K562 (cell line): ENCODE results near the gene TPPP. TPM values are rescaled to one million over a fixed set of nuclear protein-coding genes. Genes with fewer than 3 reads are reported as not detected.
A peak's percentile ranks its signal among the peaks of the same experiment; 100 is the strongest.

Source experiments
- ARID1B ChIP-seq: fragments of 450-650 bp; IDR thresholded peaks from 2 replicates; pipeline ENCODE4 v1.6.1; 2016; ENCODE audit warnings: antibody characterized with exemption, mild to moderate bottlenecking, inconsistent platforms
- ATF4 ChIP-seq: fragments of 450-650 bp; formaldehyde crosslinking; IDR thresholded peaks from 2 replicates; pipeline ENCODE4 v1.4.0; 2022; ENCODE audit warnings: mild to moderate bottlenecking, moderate library complexity
- CCAR2 ChIP-seq: fragments of 200-400 bp; formaldehyde crosslinking; IDR thresholded peaks from 2 replicates; pipeline ENCODE4 v1.6.1; 2017; ENCODE audit warnings: mild to moderate bottlenecking, low read depth, low read length
- COPS2 ChIP-seq: fragments of 450-650 bp; conservative IDR thresholded peaks from 2 replicates; pipeline ENCODE4 v1.6.1; 2016; ENCODE audit warnings: mild to moderate bottlenecking, moderate library complexity
- DMBX1 ChIP-seq: fragments of 250-450 bp; sonication (Bioruptor Pico); IDR thresholded peaks from 2 replicates; pipeline ENCODE4 v1.8.0; 2022; ENCODE audit warnings: inconsistent platforms, mild to moderate bottlenecking, moderate library complexity, borderline replicate concordance
- FOXP1 ChIP-seq: sonication (generic); formaldehyde crosslinking; IDR thresholded peaks from 2 replicates; pipeline ENCODE4 v1.8.0; 2022; ENCODE audit warnings: mild to moderate bottlenecking, missing genetic modification reagents
- HLTF ChIP-seq: fragments of 450-650 bp; IDR thresholded peaks from 2 replicates; pipeline ENCODE4 v1.6.1; 2016
- ILF3 ChIP-seq: fragments of 450-650 bp; IDR thresholded peaks from 2 replicates; pipeline ENCODE4 v1.6.1; 2018; ENCODE audit warnings: antibody characterized with exemption, mild to moderate bottlenecking, moderate library complexity, borderline replicate concordance
- JUNB ChIP-seq: fragments of 450-650 bp; formaldehyde crosslinking; conservative IDR thresholded peaks from 2 replicates; pipeline ENCODE4 v1.4.0; 2020; ENCODE audit warnings: mild to moderate bottlenecking
- MEF2A ChIP-seq: IDR thresholded peaks from 2 replicates; pipeline ENCODE4 v1.6.1; 2011; ENCODE audit warnings: low read depth, mild to moderate bottlenecking, low read length, moderate library complexity; ENCODE audit not compliant: control insufficient read depth
- MTF1 ChIP-seq: fragments of 250-450 bp; sonication (Bioruptor Pico); IDR thresholded peaks from 2 replicates; pipeline ENCODE4 v1.9.0; 2021; ENCODE audit warnings: moderate library complexity, mild to moderate bottlenecking, inconsistent platforms, borderline replicate concordance
- NR4A1 ChIP-seq, 2 experiments: fragments of 250-450 bp in 1 of 2; fragments of 450-650 bp in 1 of 2; sonication (Bioruptor Pico) in 1 of 2; IDR thresholded peaks; 2 replicates each; pipeline versions ENCODE4 v1.4.0 to v1.6.1; 2016 to 2020; ENCODE audit warnings: mild to moderate bottlenecking in 2 of 2, missing compliant biosample characterization in 1 of 2, missing genetic modification characterization in 1 of 2, moderate library complexity in 1 of 2
- PHF8 ChIP-seq: fragments of 200-600 bp; sonication (generic); IDR thresholded peaks from 2 replicates; pipeline ENCODE4 v1.6.1; 2012; ENCODE audit warnings: mixed run types, mild to moderate bottlenecking, inconsistent platforms, low read length, moderate library complexity, borderline replicate concordance
- RBM39 ChIP-seq: fragments of 200-400 bp; formaldehyde crosslinking; optimal IDR thresholded peaks from 2 replicates; pipeline ENCODE3; 2018; ENCODE audit warnings: low read depth, low read length
- TAF1 ChIP-seq: IDR thresholded peaks from 2 replicates; pipeline ENCODE4 v1.6.1; 2011; ENCODE audit warnings: mild to moderate bottlenecking, low read length, moderate library complexity; ENCODE audit not compliant: insufficient read depth, control insufficient read depth, severe bottlenecking; ENCODE audit errors: extremely low read depth
- TBL1XR1 ChIP-seq, 2 experiments: IDR thresholded peaks; 2 replicates each; pipeline ENCODE4 v1.6.1; 2012; ENCODE audit warnings: improper control_type of control experiment in 2 of 2, low read length in 2 of 2, mild to moderate bottlenecking in 1 of 2
- TFAM ChIP-seq: fragments of 250-450 bp; sonication (Bioruptor Pico); conservative IDR thresholded peaks from 2 replicates; pipeline ENCODE4 v1.5.0; 2021; ENCODE audit warnings: mild to moderate bottlenecking, moderate library complexity
- ZNF282 ChIP-seq: sonication (generic); formaldehyde crosslinking; IDR thresholded peaks from 2 replicates; pipeline ENCODE4 v1.8.1; 2023; ENCODE audit warnings: missing genetic modification reagents
- ZNF444 ChIP-seq: fragments of 250-450 bp; sonication (Bioruptor Pico); IDR thresholded peaks from 2 replicates; pipeline ENCODE4 v1.4.0; 2020; ENCODE audit warnings: mild to moderate bottlenecking, moderate library complexity
- ZNF717 ChIP-seq: fragments of 250-450 bp; sonication (Bioruptor Pico); IDR thresholded peaks from 2 replicates; pipeline ENCODE4 v1.5.0; 2021
- polyA plus RNA-seq, 8 experiments: library from polyadenylated mRNA; depleted of rRNA in 4 of 8; stranded (reverse) in 5 of 8; unstranded in 3 of 8; fragments of >200 nt; fragmentation: Nextera tagmentation in 2 of 8; fragmentation: Illumina TruSeq in 1 of 8; extraction: Ambion mirVana in 2 of 8; extraction: Trizol in 1 of 8; gene quantifications; 2 replicates each; pipeline versions ENCODE4 v1.2.1 to v1.2.3, GENCODE V29; 2011 to 2014; ENCODE audit warnings: inconsistent platforms in 1 of 8, missing spikeins in 1 of 8
- total RNA-seq, 7 experiments: library from RNA; depleted of rRNA in 6 of 7; stranded (reverse); fragments of >200 nt in 6 of 7; fragmentation: Illumina TruSeq in 2 of 7; extraction: Trizol in 2 of 7; gene quantifications; 2 replicates each; pipeline versions ENCODE4 v1.2.1 to v1.2.3, GENCODE V29; 2011 to 2021; ENCODE audit warnings: low replicate concordance in 1 of 7
- TF ChIP-seq, protein P1 (sequence below): fragments of 450-650 bp; IDR thresholded peaks from one replicate; pipeline ENCODE4 v1.6.1; 2018; ENCODE audit warnings: mild to moderate bottlenecking, moderate library complexity; ENCODE audit not compliant: partially characterized antibody
- TF ChIP-seq, protein P2 (sequence below): fragments of 250-450 bp; sonication (Bioruptor Pico); IDR thresholded peaks from 2 replicates; pipeline ENCODE4 v1.5.0; 2020; ENCODE audit warnings: mild to moderate bottlenecking, borderline replicate concordance

TPPP gene
- total and polyA plus RNA-seq, 9 of the 15 experiments (the other 6 are each of a cell fraction or from before 2014, with no cell fraction given) = 0.01 to 0.07 (median 0.03) TPM; not detected in 6

DNA sequence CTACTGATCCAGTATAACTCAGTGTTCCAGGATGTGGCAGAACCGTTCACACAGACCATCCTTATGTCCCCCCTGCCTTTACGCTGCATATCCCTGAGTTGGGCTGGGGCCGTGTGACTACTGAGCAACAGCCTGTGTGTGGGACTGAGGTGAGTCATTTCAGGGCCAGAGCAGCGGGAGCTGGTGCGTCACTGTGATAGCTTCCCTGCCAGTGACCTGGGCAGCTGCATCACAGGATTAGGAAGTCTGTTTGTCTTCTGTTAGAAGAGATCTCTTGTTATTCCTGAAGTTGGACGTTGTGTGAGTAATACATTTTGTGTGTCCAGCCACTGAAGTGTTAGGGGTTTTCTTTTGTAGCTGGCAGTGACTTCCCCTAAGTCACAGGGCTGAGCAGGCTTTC lies 35.6 kb downstream of the TPPP start (continued):
- TF ChIP-seq COPS2 (no peak), ILF3 (no peak), MEF2A (peak; percentile 55; the same call in 1 of the 2 replicates), ZNF717 (CRISPR knock-in tag) (no peak), ZNF444 (CRISPR knock-in tag) (no peak), TBL1XR1 (IDR thresholded peaks at IDR 0.05; ENCODE audit: low read length in 2 of 2) (peak in 1 of 2 experiments; percentile 57; a peak in 1 of 4 replicates), RBM39 (no peak), PHF8 (no peak), JUNB (CRISPR knock-in tag) (no peak), ARID1B (peak; percentile 97), NR4A1 (CRISPR knock-in tag; IDR thresholded peaks at IDR 0.05) (no peak), NR4A1 (tag; IDR thresholded peaks at IDR 0.05) (no peak; the same call in 1 of the 2 replicates), ZNF282 (CRISPR knock-in tag) (no peak), ATF4 (CRISPR knock-in tag) (no peak), TFAM (CRISPR knock-in tag) (no peak), MTF1 (CRISPR knock-in tag) (no peak), DMBX1 (CRISPR knock-in tag) (peak; percentile 30; the same call in 1 of the 2 replicates), HLTF (no peak), TAF1 (no peak), CCAR2 (no peak), FOXP1 (CRISPR knock-in tag) (no peak; the same call in 1 of the 2 replicates)
- TF ChIP-seq, protein P1, sequence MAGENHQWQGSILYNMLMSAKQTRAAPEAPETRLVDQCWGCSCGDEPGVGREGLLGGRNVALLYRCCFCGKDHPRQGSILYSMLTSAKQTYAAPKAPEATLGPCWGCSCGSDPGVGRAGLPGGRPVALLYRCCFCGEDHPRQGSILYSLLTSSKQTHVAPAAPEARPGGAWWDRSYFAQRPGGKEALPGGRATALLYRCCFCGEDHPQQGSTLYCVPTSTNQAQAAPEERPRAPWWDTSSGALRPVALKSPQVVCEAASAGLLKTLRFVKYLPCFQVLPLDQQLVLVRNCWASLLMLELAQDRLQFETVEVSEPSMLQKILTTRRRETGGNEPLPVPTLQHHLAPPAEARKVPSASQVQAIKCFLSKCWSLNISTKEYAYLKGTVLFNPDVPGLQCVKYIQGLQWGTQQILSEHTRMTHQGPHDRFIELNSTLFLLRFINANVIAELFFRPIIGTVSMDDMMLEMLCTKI = no peak
- TF ChIP-seq, protein P2, sequence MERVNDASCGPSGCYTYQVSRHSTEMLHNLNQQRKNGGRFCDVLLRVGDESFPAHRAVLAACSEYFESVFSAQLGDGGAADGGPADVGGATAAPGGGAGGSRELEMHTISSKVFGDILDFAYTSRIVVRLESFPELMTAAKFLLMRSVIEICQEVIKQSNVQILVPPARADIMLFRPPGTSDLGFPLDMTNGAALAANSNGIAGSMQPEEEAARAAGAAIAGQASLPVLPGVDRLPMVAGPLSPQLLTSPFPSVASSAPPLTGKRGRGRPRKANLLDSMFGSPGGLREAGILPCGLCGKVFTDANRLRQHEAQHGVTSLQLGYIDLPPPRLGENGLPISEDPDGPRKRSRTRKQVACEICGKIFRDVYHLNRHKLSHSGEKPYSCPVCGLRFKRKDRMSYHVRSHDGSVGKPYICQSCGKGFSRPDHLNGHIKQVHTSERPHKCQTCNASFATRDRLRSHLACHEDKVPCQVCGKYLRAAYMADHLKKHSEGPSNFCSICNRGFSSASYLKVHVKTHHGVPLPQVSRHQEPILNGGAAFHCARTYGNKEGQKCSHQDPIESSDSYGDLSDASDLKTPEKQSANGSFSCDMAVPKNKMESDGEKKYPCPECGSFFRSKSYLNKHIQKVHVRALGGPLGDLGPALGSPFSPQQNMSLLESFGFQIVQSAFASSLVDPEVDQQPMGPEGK = no peak
